DMS 273 (cell line): ENCODE data around the gene XKRX.

ENCODE experiments used
- DNase-seq: peaks from one replicate; lab custom pipeline; 2025; ENCODE audit not compliant: unreplicated experiment; lab: John Stamatoyannopoulos, UW

Gene XKRX

DNA sequence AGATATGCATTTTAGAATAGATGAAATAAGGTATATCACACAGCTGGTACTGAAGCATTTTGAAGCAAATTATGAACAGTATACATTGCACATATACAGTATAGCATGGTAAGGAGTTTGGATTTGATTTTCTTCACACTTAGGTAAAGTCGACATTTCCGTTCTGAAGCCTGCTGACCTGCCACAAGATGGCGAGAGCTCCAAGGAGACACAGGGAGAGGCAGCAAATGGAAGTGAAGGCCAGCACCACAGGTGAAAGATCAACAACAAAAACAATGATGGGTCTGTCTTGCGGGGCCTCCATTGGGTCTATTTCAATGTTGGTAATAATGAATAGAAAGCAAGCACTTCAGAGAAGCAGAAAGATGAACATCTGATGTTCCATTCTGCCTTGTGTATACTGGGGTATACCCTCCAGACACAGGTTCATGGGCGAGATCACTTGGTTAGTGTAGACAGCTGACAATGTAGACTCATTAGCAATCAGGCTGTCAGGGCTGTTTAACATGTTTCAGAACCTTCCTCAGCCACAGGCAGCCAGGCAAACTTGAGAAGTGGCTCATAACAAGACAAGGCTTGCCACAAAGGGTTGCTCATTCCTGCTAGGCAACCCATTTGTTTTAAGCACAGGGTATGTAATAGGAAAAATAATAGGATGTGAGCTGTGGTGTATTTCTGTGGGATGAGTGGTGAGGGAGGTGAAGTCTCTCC is 33.2 kb downstream of the XKRX start:
- DNase-seq: peak; percentile 66

DNA sequence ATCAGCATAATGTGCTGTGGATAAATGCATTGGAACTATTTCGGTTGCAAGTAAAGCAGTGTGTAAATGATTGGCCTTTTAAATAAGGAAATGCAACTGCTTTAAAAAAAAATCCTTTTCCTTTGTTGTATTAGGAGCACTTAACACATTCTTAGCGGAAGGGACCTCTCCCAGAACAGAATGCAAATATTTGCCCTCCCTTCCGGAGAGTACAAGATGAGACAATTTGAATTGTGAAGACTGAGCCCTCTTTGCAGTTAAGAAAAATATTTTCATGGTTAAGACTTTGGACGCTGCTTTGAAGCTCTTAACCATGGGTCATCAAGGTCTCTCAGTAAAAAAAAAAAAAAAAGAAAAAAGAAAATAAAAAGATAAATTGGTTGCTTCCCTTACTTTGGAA is 45.1 kb downstream of the XKRX start:
- no peak for DNase-seq

- DNase-seq: no peak
Observed at GRCh38 chrX:100880368-100880767, 48.3 kb downstream of the XKRX start.

GRCh38 chrX:100874325-100874724 is 54.4 kb downstream of the XKRX start, which contains the start of gene NOX1:
Gene NOX1 (minus strand): TSS chrX:100874359. CDS start chrX:100874139, 220 bp downstream.
- peak; percentile 3 for DNase-seq

GRCh38 chrX:100871594-100872560 is 56.8 kb downstream of the XKRX start:
- DNase-seq: no peak

GRCh38 chrX:100870527-100870926 is 58.2 kb downstream of the XKRX start:
- no peak for DNase-seq

DNA sequence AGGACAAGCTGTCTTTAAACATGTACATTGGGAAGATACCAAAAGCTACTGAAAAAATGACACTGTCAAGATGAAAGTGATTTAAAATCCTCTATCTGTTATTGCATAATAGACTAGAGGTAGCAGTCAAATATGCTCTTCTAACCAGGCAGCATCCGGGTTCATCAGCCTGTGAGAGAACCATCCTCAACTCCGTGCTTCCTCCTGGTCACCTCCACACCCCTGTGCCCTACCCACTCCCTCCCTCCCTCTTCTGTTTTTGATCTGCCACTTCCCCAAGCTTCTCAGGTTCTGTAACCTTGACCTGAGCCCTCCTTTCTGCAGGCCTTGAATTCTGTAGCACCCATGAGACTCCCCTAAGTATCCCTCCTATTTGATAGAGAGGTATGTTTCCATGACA is 60.4 kb downstream of the XKRX start:
- DNase-seq: no peak

GRCh38 chrX:100864657-100865391 is 63.9 kb downstream of the XKRX start:
- no peak for DNase-seq
